GM19193 (cell line): ENCODE data around the gene AEBP1.

ENCODE experiments used
- POLR2A ChIP-seq: IDR thresholded peaks from 4 replicates; pipeline ENCODE4 v1.6.1; 2011; ENCODE audit not compliant: insufficient read depth, insufficient read length; ENCODE audit errors: extremely low read depth

The AEBP1 gene

DNA sequence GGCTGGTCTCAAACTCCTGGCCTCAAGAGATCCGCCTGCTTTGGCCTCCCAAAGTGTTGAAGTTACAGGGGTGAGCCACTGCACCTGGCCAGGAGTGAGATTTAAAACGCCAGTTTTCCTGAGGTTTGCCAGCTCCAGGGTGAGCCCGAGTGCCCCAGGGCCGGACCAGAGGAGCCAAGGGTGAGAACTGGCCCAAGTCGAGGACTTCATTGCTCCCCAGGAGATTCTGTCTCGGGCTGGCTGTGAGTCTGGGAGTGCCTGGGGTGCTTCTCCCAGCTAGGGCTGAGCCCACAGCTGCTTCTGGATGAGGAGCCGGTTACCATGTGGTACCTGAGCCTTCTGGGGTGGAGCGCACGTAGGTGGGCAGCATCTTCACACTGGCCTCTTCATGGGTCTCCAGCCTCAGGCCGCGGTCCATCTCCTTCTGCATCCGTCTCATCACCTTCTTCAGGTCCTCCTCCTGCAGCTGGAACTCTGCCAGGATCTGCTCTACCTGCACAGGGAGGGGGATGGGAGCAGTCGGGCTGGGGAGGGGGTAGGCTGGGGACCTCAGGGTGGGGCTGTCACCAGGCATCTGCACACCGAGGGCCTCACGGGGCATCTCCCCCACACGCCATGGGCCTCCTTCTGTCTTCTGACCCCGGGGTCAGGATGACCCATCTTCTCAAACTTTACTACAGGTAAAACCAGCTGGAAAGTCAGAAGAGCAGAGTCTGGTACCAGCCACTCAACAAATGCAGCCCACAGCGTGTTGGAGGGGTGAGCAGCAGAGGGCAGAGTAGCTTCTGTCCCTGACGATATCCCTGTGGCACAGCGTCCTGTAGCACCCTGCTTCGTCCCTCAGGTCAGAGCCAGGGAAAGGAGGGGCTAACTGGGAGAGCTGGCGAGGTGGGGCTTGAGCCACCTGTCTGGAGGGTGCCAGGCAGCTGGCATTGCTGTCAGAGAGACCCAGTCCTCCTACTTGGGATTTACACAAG, 49.1 kb downstream of the AEBP1 start:
- TF ChIP-seq POLR2A = no peak

DNA sequence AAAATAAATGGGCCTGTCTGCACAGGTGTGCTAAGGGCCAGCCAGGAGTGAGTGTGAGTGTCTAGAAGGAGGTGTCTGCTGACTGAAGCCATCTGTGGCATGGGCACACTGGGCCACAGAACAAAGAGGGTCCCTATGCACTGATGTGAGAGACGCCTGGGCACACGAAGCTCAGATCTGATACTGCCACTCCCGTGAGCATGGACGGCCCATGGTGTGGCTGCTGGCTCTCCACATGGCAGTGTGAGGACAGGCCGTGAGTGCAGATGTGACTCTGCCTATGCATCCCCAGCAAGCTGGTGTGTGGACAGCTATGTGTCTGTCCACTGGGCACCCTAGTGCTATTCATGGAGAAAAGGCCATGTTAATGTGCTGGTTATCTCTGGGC, 49.8 kb downstream of the AEBP1 start:
- TF ChIP-seq POLR2A = no peak

DNA sequence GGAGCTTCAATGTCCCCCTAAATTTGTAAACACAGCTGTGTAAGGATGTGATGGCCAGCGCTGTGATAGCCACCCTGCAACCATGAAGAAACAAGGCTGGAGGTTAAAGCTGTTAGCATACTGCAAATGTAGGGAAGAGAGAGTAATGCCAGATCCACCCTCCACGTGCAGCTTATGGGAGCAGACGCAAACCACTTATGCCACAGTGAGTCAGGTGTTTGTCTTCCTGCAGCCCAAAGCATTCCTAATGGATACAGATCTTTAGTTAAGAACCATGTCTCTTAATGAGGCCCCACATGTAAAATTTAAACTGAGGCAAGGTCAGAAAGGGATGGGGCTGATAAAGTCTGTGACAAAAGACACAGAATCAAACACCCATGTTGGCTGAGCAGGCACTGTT, 50.6 kb downstream of the AEBP1 start:
- TF ChIP-seq POLR2A = no peak

- TF ChIP-seq POLR2A = no peak
These were observed 51.3 kb downstream of the AEBP1 start for GRCh38 chr7:44155191-44156185.

DNA sequence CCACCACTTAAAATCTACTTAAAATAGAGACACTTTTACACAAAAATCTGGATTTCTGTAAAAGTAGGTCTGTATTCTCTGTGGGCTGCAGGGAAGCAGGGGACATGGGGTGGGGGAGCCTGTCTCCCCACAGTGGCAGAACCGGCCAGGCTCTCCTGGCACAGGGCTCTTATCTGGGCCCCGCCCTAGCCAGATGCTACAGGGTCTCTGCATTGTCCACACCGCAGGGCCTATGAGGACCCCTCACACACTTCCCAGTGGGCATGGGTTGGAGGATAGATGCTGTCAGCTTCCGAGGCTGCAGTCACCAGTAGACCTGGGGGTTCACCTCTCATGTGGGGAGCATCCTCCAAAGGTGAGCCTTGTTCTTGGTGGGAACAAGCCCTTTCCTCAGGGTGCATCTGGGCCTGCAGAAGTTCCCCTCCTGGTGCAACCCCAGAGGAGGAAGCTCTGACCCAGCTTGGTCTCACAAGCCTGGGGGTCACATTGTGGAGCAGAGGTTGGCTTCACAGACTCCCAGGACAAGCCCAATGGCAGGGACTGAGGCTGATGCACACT, 52.4 kb downstream of the AEBP1 start:
- no peak for TF ChIP-seq POLR2A

DNA sequence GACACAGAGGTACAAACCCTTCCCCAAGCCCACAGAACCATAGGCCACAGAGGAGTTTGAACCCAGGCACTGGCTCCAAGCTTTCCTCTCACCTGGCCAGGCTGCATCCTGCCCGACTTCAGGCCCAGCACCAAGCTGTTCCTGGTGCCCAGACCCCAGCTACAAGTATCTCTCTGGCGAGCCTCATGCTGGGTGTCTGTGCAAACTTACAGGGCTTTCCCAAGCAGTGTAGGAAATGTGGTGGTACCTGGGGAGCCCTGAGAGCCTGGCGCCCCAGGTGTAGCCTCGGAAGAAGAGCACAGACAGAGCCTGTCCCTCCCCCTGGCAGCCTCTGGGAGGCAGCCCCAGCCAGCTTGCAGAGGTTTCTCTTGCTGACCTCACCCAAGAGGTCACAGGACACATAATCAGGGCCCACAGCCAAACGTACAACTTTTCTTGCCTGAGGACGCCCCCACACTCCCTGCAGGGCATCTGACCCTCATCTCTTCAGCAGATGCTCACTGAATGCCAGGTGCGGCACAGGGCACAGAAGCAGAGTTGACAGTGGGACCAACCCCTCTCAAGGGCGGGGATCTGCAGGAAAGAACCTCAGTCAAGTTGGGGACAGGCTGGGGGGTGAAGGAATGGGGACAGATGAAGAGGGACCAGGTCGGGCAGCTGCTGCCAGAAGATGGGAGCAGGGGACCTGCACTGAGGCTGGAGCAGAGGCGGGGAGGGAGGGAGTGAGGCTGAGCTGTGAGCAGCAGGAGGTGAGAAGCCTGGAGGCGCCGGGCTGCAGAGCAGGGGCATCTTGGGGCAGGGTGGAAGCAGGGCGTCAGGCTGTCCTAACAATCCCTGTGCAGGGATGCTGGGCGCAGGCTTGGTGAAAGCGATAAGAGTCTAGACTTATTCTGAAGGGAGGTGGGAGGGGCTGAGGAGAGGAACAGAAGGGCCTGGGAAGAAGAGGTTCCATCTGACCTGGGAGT, 53.3 kb downstream of the AEBP1 start:
- TF ChIP-seq POLR2A = no peak

DNA sequence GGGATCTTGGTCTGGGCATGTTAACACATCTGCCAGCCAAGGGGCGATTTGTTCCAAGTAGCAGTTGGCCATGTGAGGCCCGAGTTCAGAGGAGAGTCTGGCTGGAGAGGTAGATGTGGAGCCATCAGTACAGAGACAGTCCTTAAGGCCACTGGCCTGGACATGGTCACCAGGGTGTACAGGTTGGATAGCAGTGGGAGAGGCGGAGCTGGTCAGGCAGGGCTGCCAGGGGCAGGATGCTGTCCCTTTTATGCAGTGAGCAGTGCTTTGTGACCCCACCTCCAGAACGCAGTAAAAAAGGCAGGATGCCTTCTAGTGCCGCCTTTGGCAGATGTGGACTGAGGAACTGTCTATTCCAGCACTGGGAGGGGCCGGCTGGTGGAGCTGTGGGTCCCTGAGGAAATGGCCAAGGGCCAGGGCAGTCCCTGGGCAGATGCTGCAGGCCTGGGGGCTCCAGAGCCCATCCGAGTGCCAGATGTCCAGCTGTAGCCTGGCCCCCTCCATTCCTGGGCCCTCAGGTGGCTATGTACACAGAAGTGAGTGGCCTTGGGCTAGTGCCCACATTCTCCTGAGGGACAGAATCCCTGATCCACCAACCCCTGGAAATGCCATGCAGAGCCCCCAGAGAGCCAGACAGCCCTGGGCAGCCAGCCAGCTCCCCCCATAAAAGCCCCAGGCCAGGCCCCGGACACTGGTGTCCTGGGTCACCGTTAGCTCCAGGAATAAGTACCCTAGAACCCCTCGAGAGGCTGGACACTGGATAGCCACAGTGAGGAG, 54.1 kb downstream of the AEBP1 start:
- TF ChIP-seq POLR2A = no peak

- no peak for TF ChIP-seq POLR2A
These were observed 54.9 kb downstream of the AEBP1 start for GRCh38 chr7:44158873-44159631.

DNA sequence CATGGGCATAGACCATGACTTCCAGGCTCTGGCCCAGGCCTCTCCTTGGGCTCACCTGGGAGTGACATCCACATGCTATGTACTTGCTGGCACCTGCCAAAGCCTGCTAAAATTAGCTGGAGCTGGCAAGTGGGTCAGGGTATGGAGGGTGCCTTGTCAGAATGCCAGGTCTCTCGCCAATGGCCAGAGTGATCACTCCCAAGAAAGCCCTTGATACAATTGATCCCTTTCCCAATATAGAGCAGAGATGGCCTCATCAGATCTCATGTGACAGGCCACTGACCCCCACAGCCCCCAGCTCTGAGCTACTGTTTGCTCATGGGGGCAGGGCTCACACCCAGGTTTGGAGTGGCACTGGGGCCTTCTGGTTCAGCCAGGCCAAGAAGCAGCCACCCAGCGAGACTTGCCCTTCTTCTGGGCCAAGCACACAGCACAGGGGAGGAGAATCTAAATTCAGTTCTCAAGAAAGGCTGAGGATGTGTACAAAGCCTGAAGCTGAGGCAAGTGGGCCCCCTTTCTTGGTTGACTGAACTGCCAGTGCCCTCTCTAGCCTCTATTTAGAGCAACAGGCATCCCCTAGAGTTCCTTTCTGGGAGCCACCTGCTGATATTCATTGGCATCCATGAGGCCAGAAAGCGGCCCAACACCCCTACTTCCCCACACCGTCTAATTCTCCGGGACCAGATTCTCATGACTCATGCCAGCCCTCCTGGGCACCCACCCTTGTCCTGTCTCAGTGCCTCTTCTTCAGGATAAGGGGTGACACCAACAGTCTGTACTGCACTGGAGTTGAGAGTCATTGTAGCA, 55.9 kb downstream of the AEBP1 start:
- TF ChIP-seq POLR2A = no peak

DNA sequence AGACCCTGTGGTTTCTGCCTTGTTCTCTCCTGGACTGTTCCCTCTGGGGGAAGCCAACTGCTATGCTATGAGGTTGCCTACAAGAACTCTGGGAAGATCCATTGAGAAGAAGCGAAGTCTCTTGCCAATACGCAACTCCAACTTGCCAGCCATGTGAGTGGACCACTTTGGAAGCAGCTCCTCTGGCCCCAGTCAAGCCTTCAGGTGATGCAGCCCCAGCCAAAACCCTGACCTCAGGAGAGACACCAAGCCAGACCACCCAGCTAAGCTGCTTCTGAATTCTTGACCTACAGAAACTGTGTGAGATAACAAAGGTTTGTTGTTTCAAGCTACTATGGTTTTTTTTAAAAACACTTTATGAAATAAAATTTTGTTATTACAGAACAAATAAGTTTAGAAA, 57.2 kb downstream of the AEBP1 start:
- TF ChIP-seq POLR2A = no peak

DNA sequence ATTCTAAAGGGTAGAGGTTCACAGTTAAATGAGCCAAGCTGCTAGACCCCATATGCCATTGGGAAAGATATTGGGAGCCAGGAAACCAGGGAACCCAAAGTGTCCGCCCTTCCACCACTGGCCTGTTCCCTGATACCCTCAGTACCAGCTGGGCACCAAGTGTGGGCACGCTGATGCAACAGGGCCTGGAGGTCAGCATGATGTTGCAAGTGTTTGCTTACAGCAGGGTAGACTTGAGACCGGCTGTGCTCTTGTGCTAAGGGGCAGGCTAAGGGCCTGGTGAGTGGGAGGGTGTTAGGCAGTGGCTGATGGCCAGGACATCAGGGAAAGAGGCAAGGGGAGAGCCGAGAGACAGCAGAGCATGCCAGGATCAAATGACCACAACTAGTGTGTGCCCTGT, 58.0 kb downstream of the AEBP1 start:
- TF ChIP-seq POLR2A = no peak
